Effector CD8-positive, alpha-beta T cell (primary cell): ENCODE data around the gene CDK14.
"Not testable (repeated sequence)": the region's sequence is repeated elsewhere in the genome, so short reads cannot be mapped to it uniquely, and the experiment has no call there.

Source experiments
- DNase-seq: peaks from one replicate; lab custom pipeline; 2025; lab: John Stamatoyannopoulos, UW

Gene CDK14

GRCh38 chr7:90756366-90756765 lies 160.2 kb downstream of the CDK14 start:
- no peak for DNase-seq

DNA sequence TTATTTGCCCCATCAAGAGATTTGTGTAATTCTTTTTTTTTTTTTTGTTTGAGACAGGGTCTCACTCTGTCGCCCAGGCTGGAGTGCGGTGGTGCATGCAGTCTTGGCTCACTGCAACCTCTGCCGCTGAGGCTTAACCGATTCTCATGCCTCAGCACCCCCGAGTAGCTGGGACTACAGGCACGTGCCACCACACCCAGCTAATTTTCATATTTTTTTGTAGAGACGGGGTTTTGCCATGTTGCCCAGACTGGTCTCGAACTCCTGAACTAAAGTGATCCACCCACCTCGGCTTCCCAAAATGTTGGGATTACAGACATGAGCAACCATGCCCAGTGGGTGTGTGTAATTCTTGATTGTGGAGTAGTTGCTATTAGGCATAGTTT lies 161.4 kb downstream of the CDK14 start:
- not testable (repeated sequence) for DNase-seq

DNA sequence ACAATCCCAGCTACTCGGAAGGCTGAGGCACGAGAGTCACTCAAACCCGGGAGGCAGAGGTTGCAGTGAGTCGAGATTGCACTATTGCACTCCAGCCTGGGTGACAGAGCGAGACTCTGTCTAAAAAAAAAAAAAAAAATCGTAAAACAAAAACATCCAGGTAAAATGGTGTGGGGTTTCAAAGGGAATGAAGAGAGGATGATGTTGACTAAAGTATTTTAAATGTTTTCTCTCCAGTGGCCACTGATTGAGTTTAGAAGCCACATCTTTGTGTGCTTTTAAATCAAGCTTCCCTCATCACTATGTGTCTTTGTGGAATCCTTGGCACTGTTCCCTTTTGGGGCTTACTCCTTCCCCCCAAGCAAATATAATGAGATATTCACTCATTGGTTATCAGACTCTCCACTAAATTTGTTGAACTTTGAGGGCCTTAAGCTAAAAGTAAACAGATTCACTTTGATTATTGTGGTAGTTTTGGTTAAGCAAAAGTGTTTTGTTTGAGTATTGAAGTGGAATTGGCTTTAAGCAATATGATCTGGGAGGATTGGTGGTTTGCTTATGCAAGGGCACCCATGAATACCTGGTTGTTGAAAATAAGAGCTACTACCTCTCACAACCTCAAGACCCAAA lies 162.9 kb downstream of the CDK14 start:
- no peak for DNase-seq

GRCh38 chr7:90759710-90760109 lies 163.6 kb downstream of the CDK14 start:
- no peak for DNase-seq

DNA sequence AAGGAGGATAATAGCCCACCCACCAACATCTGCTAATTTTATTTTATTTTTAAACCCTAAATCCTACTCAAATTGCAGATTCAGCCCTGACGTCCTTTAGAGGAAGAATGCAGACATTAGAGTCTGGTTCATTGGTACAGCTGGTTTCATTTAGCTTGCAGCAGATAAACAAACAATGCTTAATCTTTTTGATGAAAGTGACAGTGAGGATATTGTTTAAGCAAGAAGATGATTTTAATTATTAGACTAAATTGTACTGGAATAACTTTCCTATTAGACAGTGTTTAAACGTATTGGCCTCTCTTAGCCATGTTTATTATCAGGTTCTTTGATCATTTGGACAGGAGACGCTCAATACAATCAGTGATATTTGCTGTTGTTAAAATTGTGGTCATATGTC lies 164.8 kb downstream of the CDK14 start:
- DNase-seq, result no peak

DNA sequence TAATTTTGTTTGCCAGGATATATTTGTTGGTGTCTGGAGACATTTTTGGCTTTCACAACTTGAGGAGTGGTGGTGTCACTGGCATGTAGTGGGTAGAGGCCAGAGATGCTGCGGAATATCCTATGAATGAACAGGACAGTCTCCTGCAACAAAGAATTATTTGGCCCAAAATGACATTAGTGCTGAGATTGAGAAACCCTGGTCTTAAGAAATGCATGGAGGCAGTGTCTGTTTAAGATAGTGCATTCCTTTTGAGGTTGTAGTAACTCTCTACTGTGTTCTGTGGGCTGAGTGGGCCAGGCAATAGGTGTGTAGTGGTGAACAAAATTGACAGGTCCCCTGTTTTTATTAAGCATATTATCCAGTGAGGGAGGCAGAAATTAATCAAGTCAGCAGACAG lies 165.5 kb downstream of the CDK14 start:
- DNase-seq, result no peak

DNA sequence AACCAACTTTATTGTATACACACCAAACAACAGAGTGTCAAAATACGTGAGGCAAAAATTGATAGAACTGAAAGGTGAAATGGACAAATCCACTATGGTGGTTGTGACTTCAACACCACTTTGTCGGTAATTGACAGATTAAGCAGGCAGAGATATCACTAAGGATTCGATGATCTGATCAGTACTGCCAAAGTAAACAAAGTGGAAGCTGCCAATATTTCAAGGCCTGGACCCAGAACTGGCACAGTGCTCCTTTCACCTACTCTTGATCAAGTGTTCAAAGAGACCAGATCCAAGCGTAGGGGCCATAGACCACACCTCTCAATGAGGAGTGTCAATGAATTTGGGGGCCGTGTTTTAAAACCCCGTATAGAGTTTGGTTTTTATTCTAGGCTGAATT lies 167.0 kb downstream of the CDK14 start:
- DNase-seq, result no peak

GRCh38 chr7:90764848-90765570 lies 168.9 kb downstream of the CDK14 start:
- DNase-seq, result no peak

DNA sequence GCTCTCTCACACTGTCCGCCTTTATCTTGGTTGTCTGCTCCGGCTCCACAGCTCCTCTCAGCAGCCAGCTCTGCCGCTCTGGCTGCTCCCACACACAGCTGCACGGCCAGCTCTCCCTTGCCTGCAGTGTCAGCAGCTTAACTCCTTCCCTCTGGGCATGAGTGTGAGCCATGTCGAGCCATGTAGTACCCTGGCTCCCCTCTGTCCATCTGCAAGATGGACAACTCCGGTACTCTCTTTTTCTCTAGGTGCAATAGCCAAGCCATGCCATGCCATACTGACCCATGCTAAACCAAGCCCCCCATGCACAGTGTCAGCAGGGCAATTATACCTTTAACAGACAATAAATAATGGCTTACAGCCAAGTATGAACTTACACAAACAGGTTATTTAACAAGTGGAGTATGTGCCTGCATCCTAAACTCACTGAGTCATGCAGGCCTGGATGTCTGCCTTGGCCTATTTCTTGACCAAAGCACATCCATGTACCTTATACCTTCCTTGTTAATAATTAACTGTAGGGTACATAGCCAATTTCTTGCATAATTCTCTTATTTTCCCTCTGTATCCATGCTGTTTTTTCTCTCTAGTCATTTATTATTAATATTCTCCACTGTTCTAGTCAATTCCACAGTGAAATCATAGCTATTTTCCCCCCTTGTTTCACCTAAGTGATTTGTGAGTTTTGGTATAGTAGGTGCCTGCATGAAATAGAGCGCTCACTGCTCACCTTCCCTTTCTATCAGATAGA lies 170.9 kb downstream of the CDK14 start:
- DNase-seq, result no peak

DNA sequence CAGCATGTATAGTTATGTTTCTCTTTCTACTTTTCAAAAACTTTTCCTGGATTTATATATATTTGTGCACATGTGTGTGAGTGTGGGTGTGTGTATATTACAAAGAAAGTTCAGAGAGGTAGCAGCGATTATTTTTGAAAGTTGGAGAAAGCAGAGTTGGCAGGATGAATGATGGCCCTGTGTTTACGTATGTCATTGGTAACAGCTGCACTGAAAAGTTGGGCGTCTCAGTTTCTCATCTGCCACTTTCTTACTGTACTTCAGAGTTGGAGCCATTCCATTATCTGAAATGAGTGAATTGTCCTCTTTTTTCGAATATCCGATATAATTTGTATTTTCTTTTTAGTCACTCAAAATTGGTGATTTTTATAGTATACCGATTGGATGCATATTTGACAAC lies 172.2 kb downstream of the CDK14 start:
- no peak for DNase-seq

DNA sequence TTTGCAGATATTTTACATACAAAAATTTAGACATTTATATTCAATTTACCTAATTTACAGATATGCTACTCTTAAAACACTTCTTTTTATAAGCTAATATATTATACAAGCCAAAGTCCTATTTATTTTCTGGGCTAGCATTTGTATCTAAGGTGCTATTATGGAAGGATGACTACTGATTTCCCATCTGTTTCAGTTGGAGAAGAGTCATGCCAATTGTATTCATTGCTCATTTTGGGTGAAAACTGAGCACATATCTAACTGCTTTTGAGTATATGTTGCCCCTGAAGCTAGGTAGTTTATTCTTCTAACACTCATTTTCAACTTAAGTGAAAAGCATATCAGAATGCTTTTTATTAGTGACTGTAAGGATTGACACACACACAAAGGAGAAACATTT lies 172.9 kb downstream of the CDK14 start:
- DNase-seq, result no peak

- DNase-seq, result not testable (repeated sequence)
Measured at GRCh38 chr7:90769566-90769965, 173.4 kb downstream of the CDK14 start.

DNA sequence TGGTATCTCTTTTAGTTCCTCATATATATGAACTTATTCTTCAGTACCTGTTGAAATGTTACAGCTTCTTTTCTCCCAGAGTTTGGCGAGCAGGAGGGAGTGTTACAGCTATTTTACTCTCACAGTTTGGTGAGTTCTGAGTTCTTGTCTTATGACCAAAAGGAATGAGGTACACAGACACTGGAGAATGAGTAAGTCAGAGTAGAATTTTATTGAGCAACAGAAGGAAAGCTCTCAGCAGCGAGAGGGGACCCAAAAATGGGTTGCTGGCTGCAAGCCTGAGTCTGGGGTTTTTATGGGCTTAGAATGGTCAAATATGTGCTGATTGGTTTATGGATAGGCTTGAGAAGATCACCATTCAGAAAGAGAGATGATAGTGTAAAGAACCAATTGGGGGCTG lies 175.2 kb downstream of the CDK14 start:
- DNase-seq, result no peak

GRCh38 chr7:90772410-90772809 lies 176.3 kb downstream of the CDK14 start:
- DNase-seq, result no peak

DNA sequence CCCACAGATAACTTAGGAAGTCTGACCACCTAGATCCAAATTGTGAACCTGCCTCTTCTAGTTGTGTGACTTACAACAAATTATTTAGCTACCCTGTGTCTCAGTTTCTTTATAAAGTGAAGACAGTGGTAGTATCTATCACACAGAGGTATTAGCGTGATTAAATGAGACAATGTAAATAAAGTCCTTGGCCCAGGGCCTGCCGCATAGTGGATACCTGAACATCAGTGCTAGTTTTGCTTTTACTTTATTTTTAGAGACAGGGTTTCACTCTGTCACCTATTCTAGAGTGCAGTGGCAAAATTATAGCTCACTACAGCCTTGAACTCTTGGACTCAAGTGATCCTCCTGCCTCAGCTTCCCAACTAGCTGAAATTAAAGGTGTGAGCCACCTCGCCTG lies 177.1 kb downstream of the CDK14 start:
- no peak for DNase-seq

GRCh38 chr7:90774706-90775105 lies 178.6 kb downstream of the CDK14 start:
- no peak for DNase-seq

- DNase-seq, result no peak
Measured at GRCh38 chr7:90775383-90775965, 179.4 kb downstream of the CDK14 start.

GRCh38 chr7:90777041-90777440 lies 180.9 kb downstream of the CDK14 start:
- DNase-seq, result no peak

DNA sequence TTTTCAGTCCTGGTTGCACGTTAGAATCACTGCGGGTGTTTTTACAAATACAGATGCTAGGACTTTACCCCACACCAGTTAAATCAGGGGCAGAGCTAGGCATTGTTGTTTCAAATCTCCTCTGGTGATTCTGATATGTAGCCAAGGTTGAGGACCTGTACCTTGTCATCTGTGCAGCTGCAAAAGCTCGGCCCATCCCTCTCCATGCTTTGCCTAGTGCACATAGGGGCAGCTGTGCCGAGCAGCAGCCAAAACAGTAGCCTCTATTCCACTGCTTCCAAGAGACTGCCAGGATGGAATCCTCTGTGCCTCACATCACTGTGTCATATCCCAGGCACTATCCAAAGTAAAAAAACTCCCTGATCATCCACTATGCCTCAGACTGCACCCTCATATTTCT lies 181.3 kb downstream of the CDK14 start:
- DNase-seq, result no peak

DNA sequence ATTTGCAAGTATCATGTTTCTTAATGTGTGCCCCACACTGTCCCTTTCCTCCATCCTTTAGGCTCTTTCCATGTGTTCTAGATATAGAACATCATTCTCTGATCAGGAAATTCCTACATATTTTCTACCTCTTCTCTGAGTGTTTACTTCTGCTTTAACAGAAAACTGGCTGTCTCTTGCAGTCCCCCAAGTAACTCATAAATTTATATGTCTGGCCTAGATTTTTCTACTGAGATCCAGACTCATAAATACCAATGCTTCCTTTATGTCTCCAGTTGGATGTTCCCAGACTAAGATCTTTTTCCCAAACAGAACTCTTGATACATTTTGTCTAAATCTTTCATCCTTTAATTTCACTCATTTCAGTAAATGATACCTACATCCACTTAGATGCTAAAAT lies 181.8 kb downstream of the CDK14 start:
- no peak for DNase-seq

DNA sequence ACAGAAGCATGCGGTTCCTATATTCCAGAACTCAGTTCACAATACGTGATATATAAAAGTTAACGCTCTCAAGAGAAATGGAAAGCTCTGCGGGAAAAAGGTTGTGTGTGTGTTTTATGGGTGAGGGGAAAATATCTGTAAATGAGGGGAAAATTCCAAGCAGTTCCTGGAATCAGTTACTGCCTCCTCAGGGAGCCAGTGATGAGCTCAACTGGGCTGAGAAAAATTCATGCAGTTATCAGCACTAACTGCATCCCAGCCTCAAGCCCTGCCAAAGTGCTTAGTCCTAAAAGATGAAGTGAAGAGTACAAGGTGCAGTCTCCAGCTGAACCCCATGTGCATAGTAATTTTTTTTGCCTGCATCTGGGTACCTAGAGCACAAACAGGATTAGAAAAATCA lies 191.9 kb downstream of the CDK14 start:
- no peak for DNase-seq

- DNase-seq, result no peak
Measured at GRCh38 chr7:90789736-90790306, 193.7 kb downstream of the CDK14 start.
